ENCODE results near the gene TBC1D22A. TPM values are rescaled to one million over a fixed set of nuclear protein-coding genes. Genes with fewer than 3 reads are reported as not detected.

Gene TBC1D22A
- total and polyA plus RNA-seq, 2 experiments from 2014 or later: 15.3 to 19.8 TPM

GRCh38 chr22:46721501-46722085, 40.9 kb upstream of the TBC1D22A start:
- no peak overlapping the region for H3K27ac ChIP-seq
- H3K9me2 ChIP-seq (replicated peaks; ENCODE audit: insufficient read depth): no peaks in the 10 kb centered on the region
- no peak overlapping the region for H3K4me3 ChIP-seq
- H4K20me1 ChIP-seq (ENCODE audit: insufficient read depth, poor library complexity, severe bottlenecking): peaks cover 41% of the 10 kb centered on the region
- WGBS (ENCODE audit: low lambda C conversion rate, missing lambda C conversion rate): 89% methylated on average over 16 of the region's 16 CpGs
- peaks cover 10% of the 10 kb centered on the region for H3K4me1 ChIP-seq (ENCODE audit: insufficient read depth)
- H3K27me3 ChIP-seq: no peaks in the 10 kb centered on the region
- no peaks in the 10 kb centered on the region for H3K9me3 ChIP-seq (ENCODE audit: low read depth)
- H3K79me2 ChIP-seq: peaks cover 47% of the 10 kb centered on the region
- no peak overlapping the region for H3K4me2 ChIP-seq
- H3K36me3 ChIP-seq (replicated peaks; ENCODE audit: insufficient read depth, low read depth): no peaks in the 10 kb centered on the region
- TF ChIP-seq EZH2 (IDR thresholded peaks at IDR 0.05; ENCODE audit: borderline replicate concordance) (no peak), CTCF (IDR thresholded peaks at IDR 0.05; ENCODE audit: poor library complexity) (no peak), EZH2phosphoT487 (IDR thresholded peaks at IDR 0.05; ENCODE audit: low read depth, severe bottlenecking, unreplicated experiment) (no peak)
- H2AFZ ChIP-seq: no peak overlapping the region
- DNase-seq (ENCODE audit: low spot score): peak; percentile 2

GRCh38 chr22:46723882-46724281, 38.6 kb upstream of the TBC1D22A start:
- peaks cover 70% of the 10 kb centered on the region for H3K79me2 ChIP-seq
- H3K9me2 ChIP-seq (replicated peaks; ENCODE audit: insufficient read depth): no peaks in the 10 kb centered on the region
- TF ChIP-seq EZH2 (IDR thresholded peaks at IDR 0.05; ENCODE audit: borderline replicate concordance) (no peak), CTCF (IDR thresholded peaks at IDR 0.05; ENCODE audit: poor library complexity) (no peak), EZH2phosphoT487 (IDR thresholded peaks at IDR 0.05; ENCODE audit: low read depth, severe bottlenecking, unreplicated experiment) (no peak)
- peaks cover 58% of the 10 kb centered on the region for H4K20me1 ChIP-seq (ENCODE audit: insufficient read depth, poor library complexity, severe bottlenecking)
- no peak overlapping the region for H3K4me3 ChIP-seq
- no peak for DNase-seq (ENCODE audit: low spot score)
- no peak overlapping the region for H3K4me2 ChIP-seq
- no peaks in the 10 kb centered on the region for H3K9me3 ChIP-seq (ENCODE audit: low read depth)
- H3K4me1 ChIP-seq (ENCODE audit: insufficient read depth): peaks cover 26% of the 10 kb centered on the region
- H3K27ac ChIP-seq: no peak overlapping the region
- no peaks in the 10 kb centered on the region for H3K27me3 ChIP-seq
- H3K36me3 ChIP-seq (replicated peaks; ENCODE audit: insufficient read depth, low read depth): no peaks in the 10 kb centered on the region
- WGBS (ENCODE audit: low lambda C conversion rate, missing lambda C conversion rate): 97% methylated on average over 9 of the region's 9 CpGs
- no peak overlapping the region for H2AFZ ChIP-seq

GRCh38 chr22:46725096-46725495, 37.4 kb upstream of the TBC1D22A start:
- DNase-seq (ENCODE audit: low spot score): no peak
- WGBS (ENCODE audit: low lambda C conversion rate, missing lambda C conversion rate): 86% methylated on average over 18 of the region's 18 CpGs
- Histone ChIP-seq H3K9me2 (replicated peaks; ENCODE audit: insufficient read depth) (no peaks in the 10 kb centered on the region), H3K4me3 (no peak overlapping the region), H2AFZ (no peak overlapping the region), H3K27ac (no peak overlapping the region), H4K20me1 (ENCODE audit: insufficient read depth, poor library complexity, severe bottlenecking) (peaks cover 68% of the 10 kb centered on the region), H3K4me2 (no peak overlapping the region), H3K9me3 (ENCODE audit: low read depth) (no peaks in the 10 kb centered on the region), H3K79me2 (peaks cover 80% of the 10 kb centered on the region), H3K4me1 (ENCODE audit: insufficient read depth) (peaks cover 28% of the 10 kb centered on the region), H3K36me3 (replicated peaks; ENCODE audit: insufficient read depth, low read depth) (no peaks in the 10 kb centered on the region), H3K27me3 (no peaks in the 10 kb centered on the region)
- TF ChIP-seq EZH2 (IDR thresholded peaks at IDR 0.05; ENCODE audit: borderline replicate concordance): no peak
- no peak for TF ChIP-seq CTCF (IDR thresholded peaks at IDR 0.05; ENCODE audit: poor library complexity)
- no peak for TF ChIP-seq EZH2phosphoT487 (IDR thresholded peaks at IDR 0.05; ENCODE audit: low read depth, severe bottlenecking, unreplicated experiment)
